ENCODE data around the gene RERE. TPM values are rescaled to one million over a fixed set of nuclear protein-coding genes. Genes with fewer than 3 reads are reported as not detected.

The RERE gene
- total and polyA plus RNA-seq, 2 donors (not counting 3 experiments of a cell fraction or from before 2014, with no cell fraction given) = 14.1 to 113 TPM

GRCh38 chr1:8731162-8731561, 86.3 kb downstream of the RERE start:
- BruUV-seq (replicated peaks) = no TSS peak
- TF ChIP-seq CTCF (IDR thresholded peaks at IDR 0.05; ENCODE audit: extremely low read depth in 1 of 2, insufficient read depth in 1 of 2, low read depth in 1 of 2, low read length in 2 of 2) = no peak
- TF ChIP-seq JUN (IDR thresholded peaks at IDR 0.05; ENCODE audit: borderline replicate concordance, insufficient read depth, insufficient read length, low read depth) = no peak
- TF ChIP-seq FOS (IDR thresholded peaks at IDR 0.05; ENCODE audit: borderline replicate concordance, insufficient read depth, low read length) = no peak
- no peak for TF ChIP-seq POLR2A (IDR thresholded peaks at IDR 0.05; ENCODE audit: low read depth, low read length)
- no peak for TF ChIP-seq MYC (IDR thresholded peaks at IDR 0.05; ENCODE audit: low read depth, low read length)
- TF ChIP-seq MAX (IDR thresholded peaks at IDR 0.05; ENCODE audit: insufficient read depth, insufficient read length) = no peak
- no peak for TF ChIP-seq POLR2AphosphoS5 (IDR thresholded peaks at IDR 0.05; ENCODE audit: insufficient read depth, low read depth, low read length)
- TF ChIP-seq GATA2 (IDR thresholded peaks at IDR 0.05; ENCODE audit: insufficient read depth, insufficient read length, low read depth, low read length) = no peak
- no peak for TF ChIP-seq EZH2 (IDR thresholded peaks at IDR 0.05; ENCODE audit: borderline replicate concordance, low read depth, low read length, severe bottlenecking)
- Histone ChIP-seq H3K9me1 (replicated peaks; ENCODE audit: control insufficient read depth, extremely low read depth, insufficient read depth, low read length) (no peaks in the 10 kb centered on the region), H4K20me1 (replicated peaks; ENCODE audit: control insufficient read depth, extremely low read depth, insufficient read depth, low read length) (no peaks in the 10 kb centered on the region), H3K4me3 (replicated peaks in 1 of 3; ENCODE audit: insufficient read depth in 1 of 3, low read depth in 1 of 3, low read length in 3 of 3) (no peak overlapping the region), H3K4me2 (ENCODE audit: insufficient read depth, low read length) (no peak overlapping the region), H3K27ac (ENCODE audit: insufficient read depth, low read depth, low read length) (no peak overlapping the region), H3K79me2 (ENCODE audit: control insufficient read depth, insufficient read depth, low read length) (no peaks in the 10 kb centered on the region), H3K9me3 (replicated peaks; ENCODE audit: control insufficient read depth, insufficient read depth, low read length) (no peaks in the 10 kb centered on the region), H3K27me3 (ENCODE audit: control insufficient read depth in 2 of 2, insufficient read depth in 2 of 2, low read length in 2 of 2) (no peaks in the 10 kb centered on the region), H3K9ac (replicated peaks; ENCODE audit: extremely low read depth, insufficient read depth, low read length) (no peak overlapping the region), H3K4me1 (ENCODE audit: control insufficient read depth, extremely low read depth, insufficient read depth, low read length) (no peaks in the 10 kb centered on the region), H3K36me3 (ENCODE audit: control insufficient read depth in 2 of 2, extremely low read depth in 1 of 2, insufficient read depth in 2 of 2, low read length in 2 of 2) (no peaks in the 10 kb centered on the region), H2AFZ (ENCODE audit: low read depth, low read length) (no peak overlapping the region)
- intact Hi-C loops (cut with micrococcal nuclease) (no loop called here), dilution Hi-C loops (cut with MboI; ENCODE audit: extremely low pct_ligation_motif_present, low sequenced_read_pairs) (no loop called here)
- FAIRE-seq (no peak), DNase-seq (ENCODE audit: low read depth, low spot score) (no peak)
- POLR2A ChIA-PET = no interaction called here
- CTCF ChIA-PET = interaction anchor here (0.6 to 9.0 kb wide), 7 partner anchors 8 to 274 kb away, joined by 3 to 140 read pairs (median 3); no protein-coding TSS in a partner anchor
